Lower leg skin (tissue), 3 donors: Measurements from ENCODE around the gene ITPRID2.

Experiments
- CTCF ChIP-seq, 3 donors: fragments of 450-650 bp; IDR thresholded peaks; one replicate each; pipeline ENCODE4 v1.5.1; 2016; ENCODE audit warnings: antibody characterized with exemption in 3 of 3, mild to moderate bottlenecking in 3 of 3, moderate library complexity in 2 of 3
- POLR2A ChIP-seq, 2 donors: fragments of 450-650 bp; IDR thresholded peaks; one replicate each; pipeline ENCODE4 v1.6.1; 2016 to 2017; ENCODE audit warnings: antibody characterized with exemption in 2 of 2, mild to moderate bottlenecking in 1 of 2, moderate library complexity in 1 of 2

DNA sequence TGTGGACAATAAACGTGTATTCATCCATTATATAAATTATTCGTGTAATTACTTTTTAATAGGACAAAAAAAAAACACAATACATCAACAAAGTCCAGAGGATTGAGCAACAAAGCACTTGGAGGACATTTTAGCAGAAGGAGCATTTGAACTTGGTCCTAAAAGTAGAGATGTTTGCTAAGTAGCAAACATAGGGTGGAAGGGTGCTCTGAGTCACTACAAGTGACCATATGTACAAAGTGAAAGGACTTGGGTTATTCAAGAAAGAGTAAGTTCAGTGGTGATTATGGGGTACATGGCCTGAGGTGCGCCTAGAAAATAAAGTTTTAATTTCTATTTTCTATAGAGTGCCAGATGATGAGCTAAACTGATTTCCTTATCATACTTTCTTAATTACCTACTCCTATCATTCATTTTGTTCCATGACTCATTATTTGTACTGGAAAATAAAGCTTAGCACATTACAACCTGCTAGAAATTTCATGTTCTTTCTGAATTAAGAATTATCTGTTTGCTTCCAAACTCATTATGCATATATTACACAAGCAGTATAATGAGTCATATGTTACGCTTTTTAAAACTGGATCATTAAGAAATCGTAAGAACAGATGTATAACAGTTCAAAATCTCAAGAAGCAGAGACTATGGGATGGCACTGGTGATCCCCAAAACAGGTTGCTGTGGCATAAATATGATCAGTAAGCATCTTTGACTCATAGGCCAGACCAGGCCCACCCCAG, 81.1 kb downstream of the ITPRID2 start:
- TF ChIP-seq CTCF (IDR thresholded peaks at IDR 0.05), result no peak
- no peak for TF ChIP-seq POLR2A (IDR thresholded peaks at IDR 0.05)
